Smooth muscle cell (in vitro differentiated cells): ENCODE data around the gene RYR3. TPM values are rescaled to one million over a fixed set of nuclear protein-coding genes. Genes with fewer than 3 reads are reported as not detected.

ENCODE experiments used
- DNase-seq: peaks from one replicate; lab custom pipeline; 2025; ENCODE audit not compliant: unreplicated experiment; lab: John Stamatoyannopoulos, UW
- H2AFZ ChIP-seq: fragments of 200-600 bp; sonication (generic); 2 replicates; pipeline ENCODE4 v1.6.0; 2016; ENCODE audit warnings: antibody characterized with exemption, low read depth, mild to moderate bottlenecking
- H3F3A ChIP-seq: fragments of 200-600 bp; sonication (generic); 2 replicates; pipeline ENCODE4 v1.6.0; 2017; ENCODE audit warnings: antibody characterized with exemption, low read depth
- H3K27ac ChIP-seq: fragments of 200-600 bp; sonication (generic); 2 replicates; pipeline ENCODE4 v1.5.1; 2016; ENCODE audit warnings: low read depth, mild to moderate bottlenecking
- H3K27me3 ChIP-seq: fragments of 200-600 bp; sonication (generic); 2 replicates; pipeline ENCODE4 v1.6.1; 2016; ENCODE audit warnings: low read depth, mild to moderate bottlenecking
- H3K36me3 ChIP-seq: fragments of 200-600 bp; sonication (generic); 2 replicates; pipeline ENCODE4 v1.5.1; 2016; ENCODE audit warnings: low read depth
- H3K4me1 ChIP-seq: fragments of 200-600 bp; sonication (generic); 2 replicates; pipeline ENCODE4 v1.5.1; 2016; ENCODE audit warnings: low read depth
- H3K4me2 ChIP-seq: fragments of 200-600 bp; sonication (generic); 2 replicates; pipeline ENCODE4 v1.6.0; 2016; ENCODE audit warnings: mild to moderate bottlenecking
- H3K4me3 ChIP-seq: fragments of 200-600 bp; sonication (generic); 2 replicates; pipeline ENCODE4 v1.5.1; 2016; ENCODE audit warnings: mild to moderate bottlenecking
- H3K79me2 ChIP-seq: fragments of 200-600 bp; sonication (generic); 2 replicates; pipeline ENCODE4 v1.6.0; 2016; ENCODE audit warnings: low read depth, mild to moderate bottlenecking
- H3K9ac ChIP-seq: fragments of 200-600 bp; sonication (generic); 2 replicates; pipeline ENCODE4 v1.6.0; 2016; ENCODE audit warnings: low read depth
- H3K9me3 ChIP-seq: fragments of 200-600 bp; sonication (generic); replicated peaks from 2 replicates; pipeline ENCODE4 v1.5.1; 2016; ENCODE audit warnings: low read depth
- H4K20me1 ChIP-seq: fragments of 200-600 bp; sonication (generic); 2 replicates; pipeline ENCODE4 v1.6.0; 2016; ENCODE audit warnings: low read depth
- WGBS: methylation state at CpG from one replicate; pipeline ENCODE4 v1.1.7; 2016; ENCODE audit warnings: low lambda C conversion rate; 5-methylcytosine and 5-hydroxymethylcytosine counted together
- polyA plus RNA-seq: library from polyadenylated mRNA; unstranded; fragments of >200 nt; fragmentation: Nextera tagmentation; extraction: Ambion mirVana; gene quantifications from 2 replicates; pipeline ENCODE4 v1.2.1, GENCODE V29; 2016
- total RNA-seq: library from RNA; depleted of rRNA; stranded (reverse); fragments of >200 nt; gene quantifications from 2 replicates; pipeline ENCODE4 v1.2.3, GENCODE V29; 2014
- TF ChIP-seq, protein P1 (sequence below): fragments of 200-600 bp; sonication (generic); IDR thresholded peaks from 2 replicates; pipeline ENCODE4 v1.5.1; 2017; ENCODE audit warnings: borderline replicate concordance, mild to moderate bottlenecking, antibody characterized with exemption; ENCODE audit not compliant: insufficient read depth, poor library complexity, severe bottlenecking

RYR3 gene
- total and polyA plus RNA-seq, 2 experiments from 2014 or later: 0.23 to 6.2 TPM

GRCh38 chr15:33405096-33405495 lies 94.3 kb downstream of the RYR3 start:
- no peak overlapping the region for H3K4me3 ChIP-seq
- TF ChIP-seq, protein P1, sequence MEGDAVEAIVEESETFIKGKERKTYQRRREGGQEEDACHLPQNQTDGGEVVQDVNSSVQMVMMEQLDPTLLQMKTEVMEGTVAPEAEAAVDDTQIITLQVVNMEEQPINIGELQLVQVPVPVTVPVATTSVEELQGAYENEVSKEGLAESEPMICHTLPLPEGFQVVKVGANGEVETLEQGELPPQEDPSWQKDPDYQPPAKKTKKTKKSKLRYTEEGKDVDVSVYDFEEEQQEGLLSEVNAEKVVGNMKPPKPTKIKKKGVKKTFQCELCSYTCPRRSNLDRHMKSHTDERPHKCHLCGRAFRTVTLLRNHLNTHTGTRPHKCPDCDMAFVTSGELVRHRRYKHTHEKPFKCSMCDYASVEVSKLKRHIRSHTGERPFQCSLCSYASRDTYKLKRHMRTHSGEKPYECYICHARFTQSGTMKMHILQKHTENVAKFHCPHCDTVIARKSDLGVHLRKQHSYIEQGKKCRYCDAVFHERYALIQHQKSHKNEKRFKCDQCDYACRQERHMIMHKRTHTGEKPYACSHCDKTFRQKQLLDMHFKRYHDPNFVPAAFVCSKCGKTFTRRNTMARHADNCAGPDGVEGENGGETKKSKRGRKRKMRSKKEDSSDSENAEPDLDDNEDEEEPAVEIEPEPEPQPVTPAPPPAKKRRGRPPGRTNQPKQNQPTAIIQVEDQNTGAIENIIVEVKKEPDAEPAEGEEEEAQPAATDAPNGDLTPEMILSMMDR: no peak
- H3K9ac ChIP-seq: no peak overlapping the region
- H3F3A ChIP-seq: no peaks in the 10 kb centered on the region
- no peak overlapping the region for H3K4me2 ChIP-seq
- no peaks in the 10 kb centered on the region for H3K36me3 ChIP-seq
- no peak for DNase-seq
- no peaks in the 10 kb centered on the region for H3K9me3 ChIP-seq
- H3K27ac ChIP-seq: no peak overlapping the region
- 98% methylated on average over 1 of the region's 1 CpG for WGBS
- H2AFZ ChIP-seq: no peak overlapping the region
- no peaks in the 10 kb centered on the region for H4K20me1 ChIP-seq
- no peaks in the 10 kb centered on the region for H3K27me3 ChIP-seq
- no peaks in the 10 kb centered on the region for H3K79me2 ChIP-seq
- no peaks in the 10 kb centered on the region for H3K4me1 ChIP-seq

GRCh38 chr15:33411596-33412540 lies 101.1 kb downstream of the RYR3 start:
- H3K9ac ChIP-seq: no peak overlapping the region
- H2AFZ ChIP-seq: no peak overlapping the region
- DNase-seq: no peak
- no peak overlapping the region for H3K4me3 ChIP-seq
- no peaks in the 10 kb centered on the region for H4K20me1 ChIP-seq
- no peaks in the 10 kb centered on the region for H3K27me3 ChIP-seq
- no peaks in the 10 kb centered on the region for H3K36me3 ChIP-seq
- H3K4me1 ChIP-seq: no peaks in the 10 kb centered on the region
- no peak overlapping the region for H3K27ac ChIP-seq
- WGBS: 91% methylated on average over 7 of the region's 7 CpGs
- H3F3A ChIP-seq: no peaks in the 10 kb centered on the region
- TF ChIP-seq, protein P1: no peak
- no peaks in the 10 kb centered on the region for H3K79me2 ChIP-seq
- no peaks in the 10 kb centered on the region for H3K9me3 ChIP-seq
- H3K4me2 ChIP-seq: no peak overlapping the region

- TF ChIP-seq, protein P1: no peak
- WGBS: 85% methylated on average over 4 of the region's 4 CpGs
- H3F3A ChIP-seq: no peaks in the 10 kb centered on the region
Measured at GRCh38 chr15:33419701-33420100, 108.9 kb downstream of the RYR3 start.

More at GRCh38 chr15:33419701-33420100, 108.9 kb downstream of the RYR3 start:
- Histone ChIP-seq H3K9ac (no peak overlapping the region), H2AFZ (no peak overlapping the region), H3K4me1 (no peaks in the 10 kb centered on the region), H3K4me3 (no peak overlapping the region), H3K4me2 (no peak overlapping the region), H3K79me2 (no peaks in the 10 kb centered on the region), H3K27ac (no peak overlapping the region), H3K27me3 (no peaks in the 10 kb centered on the region), H3K9me3 (no peaks in the 10 kb centered on the region), H3K36me3 (no peaks in the 10 kb centered on the region), H4K20me1 (no peaks in the 10 kb centered on the region)
- DNase-seq: no peak
